ENCODE data around the gene SOX12.
A peak's percentile ranks its signal among the peaks of the same experiment; 100 is the strongest.

Gene SOX12

GRCh38 chr20:313402-313801 lies 11.9 kb upstream of the SOX12 start:
- peak overlapping the region; percentile 46 for H2BK15ac ChIP-seq (ENCODE audit: low read depth, poor library complexity, severe bottlenecking)
- WGBS, result 100% methylated on average over 2 of the region's 5 CpGs
- no peaks in the 10 kb centered on the region for H3K9me3 ChIP-seq (ENCODE audit: control insufficient read depth, low read length)
- H3K23ac ChIP-seq (ENCODE audit: low read length in 2 of 2), result no peak overlapping the region
- no peak overlapping the region for H3K9ac ChIP-seq (ENCODE audit: low read length)
- H3K27me3 ChIP-seq (ENCODE audit: control insufficient read depth in 1 of 2, insufficient read depth in 1 of 2, low read length in 2 of 2), result no peaks in the 10 kb centered on the region
- no peak overlapping the region for H3K14ac ChIP-seq (ENCODE audit: low read length in 2 of 2)
- H2AFZ ChIP-seq (ENCODE audit: low read depth, low read length), result no peak overlapping the region
- DNase-seq, result no peak
- no peak overlapping the region for H2BK120ac ChIP-seq (ENCODE audit: low read depth, low read length)
- H2BK12ac ChIP-seq (ENCODE audit: low read length in 2 of 2), result no peak overlapping the region
- H3K79me1 ChIP-seq (replicated peaks; ENCODE audit: low read length, poor library complexity, severe bottlenecking), result no peaks in the 10 kb centered on the region
- no peak overlapping the region for H2AK5ac ChIP-seq (ENCODE audit: low read length, severe bottlenecking)
- peaks cover 0 to 4% of the 10 kb centered on the region in 2 experiments for H3K36me3 ChIP-seq (ENCODE audit: control insufficient read depth in 1 of 2, insufficient read depth in 2 of 2, low read depth in 1 of 2, low read length in 2 of 2)
- H4K8ac ChIP-seq (ENCODE audit: low read length), result no peak overlapping the region
- H3K18ac ChIP-seq (ENCODE audit: low read depth in 1 of 2, low read length in 2 of 2), result no peak overlapping the region
- H3K4ac ChIP-seq (ENCODE audit: low read depth in 1 of 2, low read length in 2 of 2), result no peak overlapping the region
- H4K91ac ChIP-seq (ENCODE audit: low read length), result no peak overlapping the region
- no peak overlapping the region for H3K4me3 ChIP-seq (ENCODE audit: insufficient read depth in 1 of 2, low read depth in 1 of 2, low read length in 2 of 2)
- H2BK5ac ChIP-seq (ENCODE audit: low read depth, low read length, poor library complexity, severe bottlenecking), result no peak overlapping the region
- H3K27ac ChIP-seq (ENCODE audit: low read length, poor library complexity, severe bottlenecking), result no peak overlapping the region
- H3K4me1 ChIP-seq (ENCODE audit: control insufficient read depth, insufficient read depth, low read depth, low read length), result peaks cover 5% of the 10 kb centered on the region
- H3K4me2 ChIP-seq (ENCODE audit: low read length, poor library complexity, severe bottlenecking), result no peak overlapping the region

- H2AK5ac ChIP-seq (ENCODE audit: low read length, severe bottlenecking), result no peak overlapping the region
- no peaks in the 10 kb centered on the region for H3K27me3 ChIP-seq (ENCODE audit: control insufficient read depth in 1 of 2, insufficient read depth in 1 of 2, low read length in 2 of 2)
- no peak overlapping the region for H4K91ac ChIP-seq (ENCODE audit: low read length)
- H3K79me1 ChIP-seq (replicated peaks; ENCODE audit: low read length, poor library complexity, severe bottlenecking), result no peaks in the 10 kb centered on the region
- H3K23ac ChIP-seq (ENCODE audit: low read length in 2 of 2), result no peak overlapping the region
- peak; percentile 67 for DNase-seq
- H2AFZ ChIP-seq (ENCODE audit: low read depth, low read length), result no peak overlapping the region
- no peak overlapping the region for H3K9ac ChIP-seq (ENCODE audit: low read length)
- no peak overlapping the region for H2BK5ac ChIP-seq (ENCODE audit: low read depth, low read length, poor library complexity, severe bottlenecking)
- no peak overlapping the region for H4K8ac ChIP-seq (ENCODE audit: low read length)
- no peak overlapping the region for H3K14ac ChIP-seq (ENCODE audit: low read length in 2 of 2)
- H2BK120ac ChIP-seq (ENCODE audit: low read depth, low read length), result no peak overlapping the region
- peaks cover 3% of the 10 kb centered on the region for H3K4me1 ChIP-seq (ENCODE audit: control insufficient read depth, insufficient read depth, low read depth, low read length)
- peak overlapping the region in 1 of 2 experiments; percentile 37 for H2BK12ac ChIP-seq (ENCODE audit: low read length in 2 of 2)
- H3K9me3 ChIP-seq (ENCODE audit: control insufficient read depth, low read length), result no peaks in the 10 kb centered on the region
- peak overlapping the region in 1 of 2 experiments; percentile 37 for H3K4ac ChIP-seq (ENCODE audit: low read depth in 1 of 2, low read length in 2 of 2)
- H3K36me3 ChIP-seq (ENCODE audit: control insufficient read depth in 1 of 2, insufficient read depth in 2 of 2, low read depth in 1 of 2, low read length in 2 of 2), result peaks cover 0 to 4% of the 10 kb centered on the region in 2 experiments
- no peak overlapping the region for H2BK15ac ChIP-seq (ENCODE audit: low read depth, poor library complexity, severe bottlenecking)
- H3K4me3 ChIP-seq (ENCODE audit: insufficient read depth in 1 of 2, low read depth in 1 of 2, low read length in 2 of 2), result no peak overlapping the region
- H3K4me2 ChIP-seq (ENCODE audit: low read length, poor library complexity, severe bottlenecking), result no peak overlapping the region
- no peak overlapping the region for H3K18ac ChIP-seq (ENCODE audit: low read depth in 1 of 2, low read length in 2 of 2)
- H3K27ac ChIP-seq (ENCODE audit: low read length, poor library complexity, severe bottlenecking), result no peak overlapping the region
Observed at GRCh38 chr20:313948-314347, 11.4 kb upstream of the SOX12 start.

GRCh38 chr20:316316-317068 lies 8.9 kb upstream of the SOX12 start:
- H2BK12ac ChIP-seq (ENCODE audit: low read length in 2 of 2), result no peak overlapping the region
- no peak overlapping the region for H3K4ac ChIP-seq (ENCODE audit: low read depth in 1 of 2, low read length in 2 of 2)
- no peak overlapping the region for H2BK15ac ChIP-seq (ENCODE audit: low read depth, poor library complexity, severe bottlenecking)
- no peak overlapping the region for H4K91ac ChIP-seq (ENCODE audit: low read length)
- DNase-seq, result peak; percentile 88
- H3K9me3 ChIP-seq (ENCODE audit: control insufficient read depth, low read length), result peaks cover 5% of the 10 kb centered on the region
- no peak overlapping the region for H2BK120ac ChIP-seq (ENCODE audit: low read depth, low read length)
- WGBS, result 100% methylated on average over 2 of the region's 2 CpGs
- H3K36me3 ChIP-seq (ENCODE audit: control insufficient read depth in 1 of 2, insufficient read depth in 2 of 2, low read depth in 1 of 2, low read length in 2 of 2), result peaks cover 0 to 10% of the 10 kb centered on the region in 2 experiments
- H2AK5ac ChIP-seq (ENCODE audit: low read length, severe bottlenecking), result no peak overlapping the region
- no peak overlapping the region for H3K23ac ChIP-seq (ENCODE audit: low read length in 2 of 2)
- H4K8ac ChIP-seq (ENCODE audit: low read length), result no peak overlapping the region
- no peak overlapping the region for H2BK5ac ChIP-seq (ENCODE audit: low read depth, low read length, poor library complexity, severe bottlenecking)
- no peak overlapping the region for H3K4me3 ChIP-seq (ENCODE audit: insufficient read depth in 1 of 2, low read depth in 1 of 2, low read length in 2 of 2)
- H3K27ac ChIP-seq (ENCODE audit: low read length, poor library complexity, severe bottlenecking), result no peak overlapping the region
- H3K79me1 ChIP-seq (replicated peaks; ENCODE audit: low read length, poor library complexity, severe bottlenecking), result no peaks in the 10 kb centered on the region
- no peak overlapping the region for H2AFZ ChIP-seq (ENCODE audit: low read depth, low read length)
- peaks cover 2% of the 10 kb centered on the region for H3K4me1 ChIP-seq (ENCODE audit: control insufficient read depth, insufficient read depth, low read depth, low read length)
- H3K9ac ChIP-seq (ENCODE audit: low read length), result no peak overlapping the region
- H3K18ac ChIP-seq (ENCODE audit: low read depth in 1 of 2, low read length in 2 of 2), result no peak overlapping the region
- H3K27me3 ChIP-seq (ENCODE audit: control insufficient read depth in 1 of 2, insufficient read depth in 1 of 2, low read length in 2 of 2), result no peaks in the 10 kb centered on the region
- no peak overlapping the region for H3K4me2 ChIP-seq (ENCODE audit: low read length, poor library complexity, severe bottlenecking)
- H3K14ac ChIP-seq (ENCODE audit: low read length in 2 of 2), result no peak overlapping the region

GRCh38 chr20:324177-325044 lies 941 bp upstream of the SOX12 start:
- Histone ChIP-seq H3K9me3 (ENCODE audit: control insufficient read depth, low read length) (peaks cover 5% of the 10 kb centered on the region), H2BK5ac (ENCODE audit: low read depth, low read length, poor library complexity, severe bottlenecking) (peak overlapping the region; percentile 67), H3K4me3 (ENCODE audit: insufficient read depth in 1 of 2, low read depth in 1 of 2, low read length in 2 of 2) (peak overlapping the region; percentile 68 to 92), H3K36me3 (ENCODE audit: control insufficient read depth in 1 of 2, insufficient read depth in 2 of 2, low read depth in 1 of 2, low read length in 2 of 2) (peaks cover 9% of the 10 kb centered on the region in 2 experiments), H3K79me1 (replicated peaks; ENCODE audit: low read length, poor library complexity, severe bottlenecking) (no peaks in the 10 kb centered on the region), H3K23ac (ENCODE audit: low read length in 2 of 2) (peak overlapping the region in 1 of 2 experiments; percentile 81), H2BK12ac (ENCODE audit: low read length in 2 of 2) (peak overlapping the region; percentile 82 to 92), H3K27ac (ENCODE audit: low read length, poor library complexity, severe bottlenecking) (peak overlapping the region; percentile 94), H3K18ac (ENCODE audit: low read depth in 1 of 2, low read length in 2 of 2) (peak overlapping the region; percentile 90 to 97), H3K4me2 (ENCODE audit: low read length, poor library complexity, severe bottlenecking) (peak overlapping the region; percentile 99), H3K9ac (ENCODE audit: low read length) (peak overlapping the region; percentile 88), H4K8ac (ENCODE audit: low read length) (peak overlapping the region; percentile 77), H2BK120ac (ENCODE audit: low read depth, low read length) (peak overlapping the region; percentile 87), H3K14ac (ENCODE audit: low read length in 2 of 2) (peak overlapping the region in 1 of 2 experiments; percentile 87), H2BK15ac (ENCODE audit: low read depth, poor library complexity, severe bottlenecking) (peak overlapping the region; percentile 97), H4K91ac (ENCODE audit: low read length) (peak overlapping the region; percentile 95), H2AK5ac (ENCODE audit: low read length, severe bottlenecking) (peak overlapping the region; percentile 21), H2AFZ (ENCODE audit: low read depth, low read length) (peak overlapping the region; percentile 85), H3K4me1 (ENCODE audit: control insufficient read depth, insufficient read depth, low read depth, low read length) (peaks cover 19% of the 10 kb centered on the region), H3K27me3 (ENCODE audit: control insufficient read depth in 1 of 2, insufficient read depth in 1 of 2, low read length in 2 of 2) (no peaks in the 10 kb centered on the region), H3K4ac (ENCODE audit: low read depth in 1 of 2, low read length in 2 of 2) (peak overlapping the region; percentile 83 to 87)
- DNase-seq, result peak; percentile 89
- 0% methylated on average over 56 of the region's 69 CpGs for WGBS
